Measurements from ENCODE around the gene FSCN2.

FSCN2 gene

GRCh38 chr17:81489998-81490992, 37.9 kb upstream of the FSCN2 start:
- no peak for DNase-seq (ENCODE audit: low spot score)

- DNase-seq (ENCODE audit: low spot score) = no peak
Measured at GRCh38 chr17:81491181-81491581, 37.0 kb upstream of the FSCN2 start.

GRCh38 chr17:81491761-81492160, 36.4 kb upstream of the FSCN2 start:
- no peak for DNase-seq (ENCODE audit: low spot score)

GRCh38 chr17:81492202-81492601, 36.0 kb upstream of the FSCN2 start:
- DNase-seq (ENCODE audit: low spot score) = no peak

- DNase-seq (ENCODE audit: low spot score) = no peak
Measured at GRCh38 chr17:81492706-81493105, 35.5 kb upstream of the FSCN2 start.

- DNase-seq (ENCODE audit: low spot score) = no peak
Measured at GRCh38 chr17:81493198-81494038, 34.8 kb upstream of the FSCN2 start.

- DNase-seq (ENCODE audit: low spot score) = no peak
Measured at GRCh38 chr17:81494626-81495377, 33.4 kb upstream of the FSCN2 start.

GRCh38 chr17:81498953-81499600, 29.1 kb upstream of the FSCN2 start:
- no peak for DNase-seq (ENCODE audit: low spot score)

GRCh38 chr17:81499601-81499970, 28.6 kb upstream of the FSCN2 start:
- DNase-seq (ENCODE audit: low spot score) = no peak

- no peak for DNase-seq (ENCODE audit: low spot score)
Measured at GRCh38 chr17:81500047-81500446, 28.1 kb upstream of the FSCN2 start.

- DNase-seq (ENCODE audit: low spot score) = no peak
Measured at GRCh38 chr17:81502471-81503017, 25.6 kb upstream of the FSCN2 start.

GRCh38 chr17:81503619-81504018, 24.6 kb upstream of the FSCN2 start:
- no peak for DNase-seq (ENCODE audit: low spot score)

GRCh38 chr17:81508639-81509206, 19.5 kb upstream of the FSCN2 start:
- DNase-seq (ENCODE audit: low spot score) = no peak

- DNase-seq (ENCODE audit: low spot score) = no peak
Measured at GRCh38 chr17:81509207-81509971, 18.8 kb upstream of the FSCN2 start.

GRCh38 chr17:81509972-81510784, 18.0 kb upstream of the FSCN2 start:
- no peak for DNase-seq (ENCODE audit: low spot score)

GRCh38 chr17:81510785-81511553, 17.2 kb upstream of the FSCN2 start:
- DNase-seq (ENCODE audit: low spot score) = no peak

- no peak for DNase-seq (ENCODE audit: low spot score)
Measured at GRCh38 chr17:81511554-81511803, 16.7 kb upstream of the FSCN2 start.

- no peak for DNase-seq (ENCODE audit: low spot score)
Measured at GRCh38 chr17:81511804-81512561, 16.2 kb upstream of the FSCN2 start.
